T-helper 9 cell (primary cell): ENCODE results near the gene GRWD1.
"Not testable (repeated sequence)": the region's sequence is repeated elsewhere in the genome, so short reads cannot be mapped to it uniquely, and the experiment has no call there.

Experiments
- DNase-seq: peaks from one replicate; pipeline ENCODE4 v3.0.0-alpha.2; 2020

GRWD1 gene

GRCh38 chr19:48480558-48481500 is 35.0 kb downstream of the GRWD1 start:
- peak; percentile 58 for DNase-seq

GRCh38 chr19:48481846-48482639 is 36.3 kb downstream of the GRWD1 start:
- no peak for DNase-seq

GRCh38 chr19:48483301-48483700 is 37.5 kb downstream of the GRWD1 start:
- DNase-seq, result no peak

- DNase-seq, result no peak
Measured at GRCh38 chr19:48484247-48484893, 38.6 kb downstream of the GRWD1 start.

GRCh38 chr19:48484931-48485612 is 39.3 kb downstream of the GRWD1 start:
- no peak for DNase-seq

GRCh38 chr19:48486706-48487105 is 40.9 kb downstream of the GRWD1 start:
- not testable (repeated sequence) for DNase-seq

- no peak for DNase-seq
Measured at GRCh38 chr19:48487544-48487943, 41.8 kb downstream of the GRWD1 start.

GRCh38 chr19:48487948-48488347 is 42.2 kb downstream of the GRWD1 start:
- no peak for DNase-seq

- DNase-seq, result not testable (repeated sequence)
Measured at GRCh38 chr19:48488478-48488877, 42.7 kb downstream of the GRWD1 start.

- DNase-seq, result peak; percentile 81
Measured at GRCh38 chr19:48489608-48490216, 43.9 kb downstream of the GRWD1 start.

GRCh38 chr19:48490981-48491792 is 45.4 kb downstream of the GRWD1 start:
- DNase-seq, result peak; percentile 63

- DNase-seq, result no peak
Measured at GRCh38 chr19:48491793-48492123, 46.0 kb downstream of the GRWD1 start.

GRCh38 chr19:48492925-48493717 is 47.3 kb downstream of the GRWD1 start:
- peak; percentile 81 for DNase-seq

- DNase-seq, result no peak
Measured at GRCh38 chr19:48493718-48494401, 48.1 kb downstream of the GRWD1 start.

GRCh38 chr19:48495396-48495795 is 49.6 kb downstream of the GRWD1 start:
- no peak for DNase-seq

GRCh38 chr19:48496959-48497727 is 51.4 kb downstream of the GRWD1 start:
- no peak for DNase-seq

- no peak for DNase-seq
Measured at GRCh38 chr19:48497728-48498594, 52.2 kb downstream of the GRWD1 start.
